HG02852 (cell line): ENCODE results near the gene LTBP2.

ENCODE experiments used
- ATAC-seq: cut with Tn5 transposase; IDR thresholded peaks from one replicate; pipeline ENCODE4 v1.9.1; 2021; ENCODE audit warnings: mild to moderate bottlenecking, moderate library complexity; ENCODE audit not compliant: unreplicated experiment

LTBP2 gene

GRCh38 chr14:74638966-74639365, 26.9 kb upstream of the LTBP2 start:
- no peak for ATAC-seq

GRCh38 chr14:74638066-74638465, 26.0 kb upstream of the LTBP2 start:
- ATAC-seq: no peak

- no peak for ATAC-seq
Observed at GRCh38 chr14:74637178-74637550, 25.1 kb upstream of the LTBP2 start.

GRCh38 chr14:74636424-74637177, 24.6 kb upstream of the LTBP2 start:
- no peak for ATAC-seq

- no peak for ATAC-seq
Observed at GRCh38 chr14:74635847-74636246, 23.8 kb upstream of the LTBP2 start.

- ATAC-seq: no peak
Observed at GRCh38 chr14:74634964-74635363, 22.9 kb upstream of the LTBP2 start.

- no peak for ATAC-seq
Observed at GRCh38 chr14:74634481-74634880, 22.4 kb upstream of the LTBP2 start.

GRCh38 chr14:74630881-74631690, 19.0 kb upstream of the LTBP2 start:
- ATAC-seq: no peak

GRCh38 chr14:74628418-74628817, 16.4 kb upstream of the LTBP2 start:
- ATAC-seq: no peak

GRCh38 chr14:74627076-74627475, 15.0 kb upstream of the LTBP2 start:
- no peak for ATAC-seq

GRCh38 chr14:74622257-74622656, 10.2 kb upstream of the LTBP2 start:
- ATAC-seq: no peak

- no peak for ATAC-seq
Observed at GRCh38 chr14:74621556-74621955, 9.5 kb upstream of the LTBP2 start.

GRCh38 chr14:74620923-74621322, 8.9 kb upstream of the LTBP2 start:
- ATAC-seq: no peak

- no peak for ATAC-seq
Observed at GRCh38 chr14:74620497-74620921, 8.5 kb upstream of the LTBP2 start.

- no peak for ATAC-seq
Observed at GRCh38 chr14:74619672-74620131, 7.7 kb upstream of the LTBP2 start.

GRCh38 chr14:74618078-74618952, 6.3 kb upstream of the LTBP2 start:
- no peak for ATAC-seq

- no peak for ATAC-seq
Observed at GRCh38 chr14:74616996-74617700, 5.1 kb upstream of the LTBP2 start.

- ATAC-seq: no peak
Observed at GRCh38 chr14:74616507-74616906, 4.5 kb upstream of the LTBP2 start.

GRCh38 chr14:74615735-74616134, 3.7 kb upstream of the LTBP2 start:
- ATAC-seq: no peak
